ENCODE results near the gene LRFN2. TPM values are rescaled to one million over a fixed set of nuclear protein-coding genes. Genes with fewer than 3 reads are reported as not detected.

The LRFN2 gene
- polyA plus RNA-seq, 3 donors = not detected

DNA sequence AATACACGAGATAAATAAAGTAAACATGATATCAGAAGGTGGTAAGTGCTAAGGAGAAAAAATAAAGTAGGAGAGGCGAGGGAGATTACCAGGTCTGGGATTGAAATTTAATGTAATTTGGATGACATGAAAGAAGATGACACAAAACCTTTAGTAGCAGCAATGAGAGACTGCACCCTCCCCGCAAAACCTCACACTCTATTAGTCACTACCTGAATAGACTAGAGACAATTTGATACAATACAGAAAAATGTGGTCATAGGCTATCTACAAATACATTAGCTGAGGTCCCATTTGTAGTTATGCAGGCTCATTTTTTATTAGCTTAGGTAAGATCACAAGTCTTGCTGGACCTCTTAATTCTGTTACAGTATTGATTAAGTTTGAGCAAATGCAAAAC, 125.5 kb downstream of the LRFN2 start:
- no peaks in the 10 kb centered on the region for H4K20me1 ChIP-seq (ENCODE audit: insufficient read depth, low read length)
- Mint-ChIP-seq H3K27ac (no peak overlapping the region), H3K27me3 (ENCODE audit: low read depth in 3 of 3) (peaks cover 5 to 10% (median 6%) of the 10 kb centered on the region in 3 donors), H3K36me3 (no peaks in the 10 kb centered on the region), H3K9me3 (peaks cover 0 to 3% (median 0%) of the 10 kb centered on the region in 7 donors), H3K4me1 (no peaks in the 10 kb centered on the region), H3K4me3 (no peak overlapping the region)
- peaks cover 0 to 4% of the 10 kb centered on the region in 2 donors for H3K27me3 ChIP-seq (ENCODE audit: control insufficient read depth in 2 of 2, insufficient read depth in 2 of 2, low read length in 2 of 2)
- intact Hi-C loops (cut with micrococcal nuclease) = no loop called here
- DNase-seq = no peak
- TF ChIP-seq, protein P1, sequence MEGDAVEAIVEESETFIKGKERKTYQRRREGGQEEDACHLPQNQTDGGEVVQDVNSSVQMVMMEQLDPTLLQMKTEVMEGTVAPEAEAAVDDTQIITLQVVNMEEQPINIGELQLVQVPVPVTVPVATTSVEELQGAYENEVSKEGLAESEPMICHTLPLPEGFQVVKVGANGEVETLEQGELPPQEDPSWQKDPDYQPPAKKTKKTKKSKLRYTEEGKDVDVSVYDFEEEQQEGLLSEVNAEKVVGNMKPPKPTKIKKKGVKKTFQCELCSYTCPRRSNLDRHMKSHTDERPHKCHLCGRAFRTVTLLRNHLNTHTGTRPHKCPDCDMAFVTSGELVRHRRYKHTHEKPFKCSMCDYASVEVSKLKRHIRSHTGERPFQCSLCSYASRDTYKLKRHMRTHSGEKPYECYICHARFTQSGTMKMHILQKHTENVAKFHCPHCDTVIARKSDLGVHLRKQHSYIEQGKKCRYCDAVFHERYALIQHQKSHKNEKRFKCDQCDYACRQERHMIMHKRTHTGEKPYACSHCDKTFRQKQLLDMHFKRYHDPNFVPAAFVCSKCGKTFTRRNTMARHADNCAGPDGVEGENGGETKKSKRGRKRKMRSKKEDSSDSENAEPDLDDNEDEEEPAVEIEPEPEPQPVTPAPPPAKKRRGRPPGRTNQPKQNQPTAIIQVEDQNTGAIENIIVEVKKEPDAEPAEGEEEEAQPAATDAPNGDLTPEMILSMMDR (IDR thresholded peaks at IDR 0.05) = no peak
- no peaks in the 10 kb centered on the region for H3K79me2 ChIP-seq (ENCODE audit: insufficient read depth, low read length)
- H3K9ac ChIP-seq (ENCODE audit: insufficient read depth, low read length, poor library complexity, severe bottlenecking) = no peak overlapping the region
- no peak overlapping the region for H3K4me3 ChIP-seq (replicated peaks in 1 of 3; ENCODE audit: low read depth in 2 of 3, low read length in 3 of 3)
- no peak overlapping the region for H2AFZ ChIP-seq (ENCODE audit: insufficient read depth, low read depth, low read length, poor library complexity, severe bottlenecking)
- 100% methylated on average over 1 of the region's 3 CpGs for WGBS (ENCODE audit: insufficient coverage)
- H3K27ac ChIP-seq (ENCODE audit: low read depth in 1 of 2, low read length in 2 of 2) = no peak overlapping the region
- no peaks in the 10 kb centered on the region for H3K4me1 ChIP-seq (ENCODE audit: control insufficient read depth in 1 of 2, insufficient read depth in 2 of 2, low read length in 2 of 2)
- H3K4me2 ChIP-seq (replicated peaks; ENCODE audit: extremely low read depth, low read length, poor library complexity, severe bottlenecking) = no peak overlapping the region
- no peaks in the 10 kb centered on the region for H3K9me3 ChIP-seq (replicated peaks in 1 of 2; ENCODE audit: control insufficient read depth in 1 of 2, insufficient read depth in 1 of 2, low read length in 2 of 2)
- no peaks in the 10 kb centered on the region for H3K36me3 ChIP-seq (replicated peaks in 1 of 2; ENCODE audit: control insufficient read depth in 1 of 2, insufficient read depth in 2 of 2, low read length in 2 of 2)

DNA sequence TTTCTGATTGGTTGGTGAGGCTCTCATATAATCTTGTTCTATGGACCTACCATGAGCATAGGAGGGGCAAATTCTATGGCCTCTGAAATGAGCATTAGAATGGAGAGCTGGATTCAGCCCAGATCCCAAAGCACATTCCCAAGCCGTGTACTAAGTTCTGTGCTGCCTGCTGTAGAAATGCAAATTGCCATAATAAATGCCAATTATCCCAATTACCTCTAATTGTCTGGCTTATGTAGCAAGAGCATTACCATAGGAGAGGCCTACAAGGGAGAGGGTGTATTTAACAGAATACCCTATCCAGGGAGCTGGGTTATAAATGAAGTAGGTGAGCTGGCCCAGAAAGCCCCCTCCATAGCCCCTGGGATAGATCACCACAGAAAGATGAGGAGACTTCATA, 126.8 kb downstream of the LRFN2 start:
- no peaks in the 10 kb centered on the region for H4K20me1 ChIP-seq (ENCODE audit: insufficient read depth, low read length)
- H3K4me2 ChIP-seq (replicated peaks; ENCODE audit: extremely low read depth, low read length, poor library complexity, severe bottlenecking) = no peak overlapping the region
- TF ChIP-seq, protein P1 (IDR thresholded peaks at IDR 0.05) = no peak
- no peak overlapping the region for H2AFZ ChIP-seq (ENCODE audit: insufficient read depth, low read depth, low read length, poor library complexity, severe bottlenecking)
- Mint-ChIP-seq H3K27ac (no peak overlapping the region), H3K4me1 (no peaks in the 10 kb centered on the region), H3K27me3 (ENCODE audit: low read depth in 3 of 3) (peaks cover 5 to 7% (median 6%) of the 10 kb centered on the region in 3 donors), H3K9me3 (peaks cover 0 to 1% (median 0%) of the 10 kb centered on the region in 7 donors), H3K4me3 (no peak overlapping the region), H3K36me3 (no peaks in the 10 kb centered on the region)
- no peaks in the 10 kb centered on the region for H3K9me3 ChIP-seq (replicated peaks in 1 of 2; ENCODE audit: control insufficient read depth in 1 of 2, insufficient read depth in 1 of 2, low read length in 2 of 2)
- no peak overlapping the region for H3K27ac ChIP-seq (ENCODE audit: low read depth in 1 of 2, low read length in 2 of 2)
- H3K4me1 ChIP-seq (ENCODE audit: control insufficient read depth in 1 of 2, insufficient read depth in 2 of 2, low read length in 2 of 2) = no peaks in the 10 kb centered on the region
- no peak overlapping the region for H3K4me3 ChIP-seq (replicated peaks in 1 of 3; ENCODE audit: low read depth in 2 of 3, low read length in 3 of 3)
- no peaks in the 10 kb centered on the region for H3K36me3 ChIP-seq (replicated peaks in 1 of 2; ENCODE audit: control insufficient read depth in 1 of 2, insufficient read depth in 2 of 2, low read length in 2 of 2)
- intact Hi-C loops (cut with micrococcal nuclease) = no loop called here
- DNase-seq = no peak
- no peaks in the 10 kb centered on the region for H3K79me2 ChIP-seq (ENCODE audit: insufficient read depth, low read length)
- peaks cover 0 to 4% of the 10 kb centered on the region in 2 donors for H3K27me3 ChIP-seq (ENCODE audit: control insufficient read depth in 2 of 2, insufficient read depth in 2 of 2, low read length in 2 of 2)
- WGBS (ENCODE audit: insufficient coverage) = no CpG with 5 or more reads among the region's 1 CpG
- no peak overlapping the region for H3K9ac ChIP-seq (ENCODE audit: insufficient read depth, low read length, poor library complexity, severe bottlenecking)

Data from CD14-positive monocyte (primary cell).